GM19438 (cell line): ENCODE measurements around the gene NOVA1.

ENCODE experiments used
- ATAC-seq: cut with Tn5 transposase; IDR thresholded peaks from one replicate; pipeline ENCODE4 v1.9.1; 2021; ENCODE audit warnings: low read depth; ENCODE audit not compliant: unreplicated experiment

NOVA1 gene

DNA sequence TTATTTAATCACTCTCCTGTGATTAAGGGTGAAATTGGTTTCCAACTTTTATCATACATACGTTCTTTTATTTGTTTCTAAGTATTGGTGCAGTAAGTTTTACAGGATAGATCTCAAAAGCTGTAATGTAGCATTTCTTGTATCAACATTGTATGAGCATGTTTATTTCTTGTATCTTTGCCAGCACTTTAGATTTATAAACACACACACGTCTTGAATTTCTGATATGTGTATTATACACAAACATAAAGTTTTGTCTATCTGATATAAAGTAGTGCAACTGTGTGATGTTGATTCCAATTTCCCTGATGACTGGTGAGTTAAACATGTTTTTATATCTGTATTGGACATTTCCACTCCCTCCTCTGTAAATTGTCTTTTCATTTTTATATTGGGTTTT lies 134.7 kb downstream of the NOVA1 start:
- no peak for ATAC-seq

GRCh38 chr14:26454105-26454504 lies 143.7 kb downstream of the NOVA1 start:
- no peak for ATAC-seq

DNA sequence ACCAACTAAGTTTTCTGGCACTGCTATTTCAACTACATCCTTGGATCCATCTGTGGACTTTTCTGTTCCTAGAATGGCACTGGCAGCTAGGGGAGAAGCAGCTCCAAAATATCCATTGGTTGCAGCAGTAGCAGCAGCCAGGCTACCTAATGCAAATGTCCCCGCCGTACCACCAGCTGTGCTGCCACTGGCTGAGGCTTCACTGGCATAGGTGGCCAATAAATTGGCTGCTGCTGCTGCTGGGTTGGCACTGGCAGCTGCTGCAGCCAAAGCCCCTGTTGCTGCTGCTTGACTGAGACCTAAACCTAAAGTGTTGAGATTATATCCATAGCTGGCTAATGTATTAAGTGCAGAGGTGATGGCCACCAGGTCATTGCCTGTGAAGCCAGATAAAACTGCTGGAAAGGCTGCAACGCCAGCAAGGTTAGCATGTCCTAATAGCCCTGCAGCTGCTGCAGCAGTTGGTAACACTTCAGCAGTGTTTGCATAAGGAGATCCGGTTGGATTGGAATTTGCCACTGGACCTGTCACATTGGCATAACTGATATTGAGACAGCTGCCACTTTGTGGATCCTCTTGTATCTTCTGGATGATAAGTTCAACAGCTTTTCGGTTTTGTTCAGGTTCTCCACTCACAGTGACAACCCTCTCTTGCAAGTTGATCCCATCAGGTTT lies 149.5 kb downstream of the NOVA1 start:
- no peak for ATAC-seq

GRCh38 chr14:26444822-26445221 lies 153.0 kb downstream of the NOVA1 start:
- no peak for ATAC-seq

DNA sequence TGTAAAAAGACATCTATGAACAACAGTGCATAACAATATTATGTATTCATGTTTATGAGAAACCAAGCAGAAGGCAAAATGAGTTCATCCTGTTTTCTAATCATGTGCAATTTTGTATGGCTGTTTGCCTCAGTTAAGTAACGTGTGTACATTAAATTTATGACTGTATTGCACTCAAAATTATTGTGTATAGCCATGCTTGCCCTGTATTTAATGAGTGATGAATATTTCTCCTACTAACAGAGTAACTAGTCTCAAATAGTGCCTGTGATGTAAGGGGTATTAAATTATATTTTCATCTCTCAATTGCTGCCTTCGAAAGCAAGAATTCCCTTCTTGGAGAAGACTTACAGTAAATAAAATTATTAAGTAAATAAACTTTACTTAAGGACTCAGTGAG lies 154.2 kb downstream of the NOVA1 start:
- no peak for ATAC-seq

DNA sequence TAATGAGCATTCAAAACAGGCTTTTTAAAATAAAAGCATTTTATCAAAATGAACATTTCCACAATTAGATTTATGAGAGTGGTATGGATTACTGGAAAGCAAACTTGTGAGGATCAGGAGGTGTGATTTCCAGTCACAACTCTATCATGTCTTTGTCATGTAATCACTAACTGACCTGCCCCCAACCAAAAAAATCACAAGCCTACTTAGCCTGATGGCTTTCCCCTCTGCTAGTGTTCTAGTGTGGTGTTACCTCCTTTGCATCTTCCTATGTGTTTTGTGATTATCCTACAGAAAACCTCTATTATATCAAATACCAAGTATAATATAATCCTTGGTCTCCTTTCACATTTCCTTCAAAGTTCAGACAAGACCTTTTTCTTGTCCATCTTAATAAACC lies 168.6 kb downstream of the NOVA1 start:
- no peak for ATAC-seq

- no peak for ATAC-seq
Observed at GRCh38 chr14:26427097-26427496, 170.7 kb downstream of the NOVA1 start.

GRCh38 chr14:26424537-26424936 lies 173.3 kb downstream of the NOVA1 start:
- ATAC-seq = no peak

DNA sequence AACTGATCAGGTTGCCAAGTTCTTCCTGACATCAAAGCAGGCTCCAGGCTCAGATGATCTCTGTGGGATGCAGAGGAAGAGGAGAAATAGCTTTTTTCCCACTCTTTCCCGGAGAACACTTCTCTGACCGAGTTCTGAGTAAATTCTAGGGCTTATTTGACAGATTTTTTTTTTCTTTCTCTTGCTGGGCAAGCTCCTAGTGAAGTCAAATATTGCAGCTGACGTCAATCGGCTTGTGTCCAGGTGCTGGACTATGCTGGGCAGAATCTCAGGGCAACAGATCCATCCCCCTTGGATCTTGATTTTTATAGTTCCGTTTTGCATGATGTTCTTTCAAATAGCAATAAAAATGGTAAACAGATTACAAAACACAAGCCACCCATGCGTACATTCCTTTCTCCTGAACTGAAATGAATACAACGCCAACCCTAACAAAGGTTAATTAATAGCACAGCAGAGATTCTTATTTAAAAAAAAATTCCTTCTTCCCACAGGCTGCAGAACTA lies 182.2 kb downstream of the NOVA1 start:
- no peak for ATAC-seq

DNA sequence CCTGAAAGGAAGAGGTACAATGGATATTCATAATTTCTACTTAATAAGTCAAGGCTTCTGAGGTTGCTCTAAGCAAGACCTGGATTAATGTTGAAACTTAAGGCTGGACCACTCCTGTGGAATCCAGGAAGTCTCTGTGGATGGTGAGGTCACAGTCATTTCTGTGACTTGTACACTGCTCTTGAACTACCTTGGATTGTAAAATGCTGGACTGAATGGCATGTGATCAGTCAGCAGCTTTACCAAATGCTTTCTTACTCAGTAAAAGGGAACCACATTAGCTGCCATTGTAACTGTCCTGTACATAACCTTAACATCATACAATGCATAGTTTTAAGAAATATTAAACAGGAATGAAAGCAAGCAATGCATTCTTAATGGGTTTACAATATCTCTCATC lies 182.9 kb downstream of the NOVA1 start:
- no peak for ATAC-seq

GRCh38 chr14:26414103-26414502 lies 183.7 kb downstream of the NOVA1 start:
- ATAC-seq = no peak

GRCh38 chr14:26412421-26412820 lies 185.4 kb downstream of the NOVA1 start:
- no peak for ATAC-seq

DNA sequence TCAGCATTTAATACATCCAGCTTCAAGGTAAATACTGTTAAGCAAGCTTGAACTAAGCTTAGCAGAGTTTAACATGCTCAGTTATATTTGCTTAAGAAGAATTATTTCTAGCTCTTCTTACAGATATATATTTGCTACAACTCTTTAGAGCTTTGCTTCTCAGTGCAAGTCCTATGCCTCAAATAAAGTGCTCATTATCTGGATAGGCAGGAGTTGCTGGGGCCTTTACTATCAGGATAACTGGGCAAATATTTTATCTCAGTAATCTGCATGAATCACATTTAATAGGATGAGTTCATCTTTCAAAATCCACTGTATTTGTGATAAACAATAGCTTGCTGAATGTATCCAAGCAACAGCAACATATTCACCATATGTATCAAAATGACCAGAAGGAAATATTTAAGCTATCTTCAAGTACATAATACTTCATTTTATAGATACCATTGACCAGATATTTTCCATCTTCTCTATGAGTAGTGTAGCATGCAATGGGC lies 187.6 kb downstream of the NOVA1 start:
- no peak for ATAC-seq

- no peak for ATAC-seq
Observed at GRCh38 chr14:26404927-26405326, 192.9 kb downstream of the NOVA1 start.

DNA sequence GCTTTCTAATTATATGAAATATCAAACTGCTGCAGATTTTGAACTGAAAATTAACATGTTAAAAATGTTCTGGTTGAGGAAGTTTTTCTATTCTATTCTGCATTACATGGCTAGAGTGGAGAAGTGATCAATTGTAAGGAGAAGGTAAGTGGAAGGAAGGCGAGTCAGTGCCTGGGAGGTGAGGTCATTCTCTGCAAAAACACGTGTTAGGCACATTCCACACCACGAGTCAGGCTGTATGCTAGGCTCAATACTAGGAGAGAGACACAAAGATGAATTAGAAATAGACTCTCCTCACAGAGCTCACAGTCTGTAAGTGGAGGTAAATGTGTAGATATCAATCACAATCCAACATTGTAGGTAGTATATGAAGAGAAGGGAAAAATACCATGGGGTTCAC lies 194.1 kb downstream of the NOVA1 start:
- ATAC-seq = no peak

DNA sequence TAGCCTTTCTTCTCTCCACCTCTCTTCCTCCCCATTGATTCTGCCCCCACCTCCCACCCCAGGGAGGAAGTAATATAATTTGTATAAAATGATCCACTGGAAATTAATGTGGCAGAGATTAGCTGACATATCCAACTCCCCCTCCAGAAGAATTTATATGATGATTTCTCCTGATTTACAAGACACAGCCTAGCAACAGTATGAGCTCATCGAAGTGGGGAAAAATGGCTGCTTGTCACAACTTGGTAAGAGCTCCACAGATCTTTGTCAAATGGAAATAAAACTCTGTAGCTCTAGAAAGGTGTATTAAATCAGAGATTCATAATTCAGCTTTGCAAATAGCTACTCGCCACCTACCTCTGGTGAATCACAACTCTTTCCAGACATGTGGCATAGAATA lies 195.7 kb downstream of the NOVA1 start:
- no peak for ATAC-seq

- ATAC-seq = no peak
Observed at GRCh38 chr14:26401179-26401968, 196.5 kb downstream of the NOVA1 start.

DNA sequence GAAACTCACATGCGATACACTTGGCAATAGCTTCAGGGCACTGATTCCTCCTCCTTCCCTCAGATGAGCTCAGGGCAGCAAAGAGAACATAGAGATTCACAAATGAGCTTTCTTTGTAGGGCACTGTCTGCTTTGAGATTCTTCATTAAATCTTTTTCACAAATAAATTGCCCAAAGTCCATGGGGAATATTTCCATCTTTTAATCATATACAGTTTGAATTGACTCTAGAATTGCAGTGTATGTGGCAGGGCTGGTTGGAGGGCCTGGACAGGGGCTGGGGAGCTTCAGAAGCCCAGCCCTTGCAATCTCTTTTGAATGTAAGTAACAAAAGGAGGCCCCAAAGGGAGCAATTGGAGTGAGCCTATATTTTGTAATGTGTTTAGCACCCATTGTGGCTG lies 197.5 kb downstream of the NOVA1 start:
- no peak for ATAC-seq

- no peak for ATAC-seq
Observed at GRCh38 chr14:26398616-26399015, 199.2 kb downstream of the NOVA1 start.
